SJCRH30 (cell line): ENCODE measurements around the gene CNN3. TPM values are rescaled to one million over a fixed set of nuclear protein-coding genes. Genes with fewer than 3 reads are reported as not detected.
"Not testable (repeated sequence)": the region's sequence is repeated elsewhere in the genome, so short reads cannot be mapped to it uniquely, and the experiment has no call there.

ENCODE experiments used
- DNase-seq, 2 experiments: peaks; one replicate each; pipeline ENCODE4 v3.0.0-alpha.2; 2015 to 2020
- H3K27ac ChIP-seq: fragments of 250-450 bp; sonication (Bioruptor Pico); 2 replicates; pipeline ENCODE4 v1.5.1; 2020; ENCODE audit warnings: mild to moderate bottlenecking, moderate library complexity
- H3K27me3 ChIP-seq: fragments of 250-450 bp; sonication (Bioruptor Pico); 2 replicates; pipeline ENCODE4 v1.5.1; 2020; ENCODE audit warnings: mild to moderate bottlenecking, moderate library complexity
- H3K36me3 ChIP-seq: fragments of 250-450 bp; sonication (Bioruptor Pico); 2 replicates; pipeline ENCODE4 v1.5.1; 2020; ENCODE audit warnings: mild to moderate bottlenecking, moderate library complexity
- H3K4me1 ChIP-seq: fragments of 250-450 bp; sonication (Bioruptor Pico); 2 replicates; pipeline ENCODE4 v1.5.1; 2020; ENCODE audit warnings: mild to moderate bottlenecking, moderate library complexity
- H3K4me3 ChIP-seq: fragments of 250-450 bp; sonication (Bioruptor Pico); 2 replicates; pipeline ENCODE4 v1.5.1; 2020; ENCODE audit warnings: mild to moderate bottlenecking, moderate library complexity
- H3K9me3 ChIP-seq: fragments of 250-450 bp; sonication (Bioruptor Pico); replicated peaks from 2 replicates; pipeline ENCODE4 v1.5.1; 2020; ENCODE audit warnings: mild to moderate bottlenecking, moderate library complexity
- total RNA-seq: library from RNA; depleted of rRNA; stranded (reverse); fragments of >200 nt; shearing (Covaris generic); gene quantifications from 2 replicates; pipeline ENCODE4 v1.2.3, GENCODE V29; 2014

CNN3 gene
- total RNA-seq, 1 experiment from 2014 or later = 387 TPM

DNA sequence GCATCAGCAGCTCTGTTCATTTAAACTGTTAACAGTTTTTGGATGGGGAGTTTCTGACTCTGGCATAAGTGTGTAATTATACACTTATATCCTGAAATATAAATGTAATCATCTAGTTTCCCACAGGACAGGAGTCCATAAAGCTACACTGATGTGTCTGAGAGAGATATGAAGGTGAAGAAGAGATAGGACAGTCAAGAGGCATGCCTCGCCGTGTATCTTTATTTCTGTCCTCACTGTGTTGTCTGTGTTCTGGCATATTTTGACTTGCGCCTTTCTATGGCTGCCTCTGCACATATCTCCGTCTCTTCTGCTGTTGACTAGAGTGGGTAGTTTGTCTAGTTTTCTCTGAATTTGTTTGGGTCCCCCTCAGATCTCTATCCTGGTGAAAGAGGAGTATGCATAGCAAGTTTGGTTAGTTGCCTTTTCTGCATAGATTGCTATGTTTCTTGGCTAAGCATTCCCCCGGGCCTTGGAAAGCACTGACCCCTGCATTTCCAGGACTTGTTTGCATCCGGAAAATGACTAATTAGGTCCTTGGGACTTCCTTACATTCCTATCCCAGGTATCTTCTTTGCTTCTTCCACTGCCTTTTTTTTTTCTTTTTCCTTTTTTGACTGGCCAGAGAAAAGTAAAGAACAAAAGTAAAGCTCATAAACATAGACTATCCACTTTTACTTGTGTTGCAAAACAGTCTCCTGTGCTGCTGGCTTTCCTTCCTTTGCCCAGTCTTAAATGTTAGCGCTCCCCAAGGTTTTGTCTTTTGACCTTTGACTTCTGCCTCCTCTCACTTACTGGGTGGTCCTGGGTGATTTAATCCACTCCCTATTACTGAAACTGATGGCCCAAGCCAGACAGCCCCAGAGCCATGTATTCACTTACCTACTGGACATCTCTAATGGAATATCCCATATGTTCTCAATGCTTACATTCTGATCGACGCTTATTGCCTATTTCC is 27.6 kb upstream of the CNN3 start:
- H3K36me3 ChIP-seq = no peaks in the 10 kb centered on the region
- H3K27ac ChIP-seq = no peak overlapping the region
- no peak for DNase-seq
- H3K4me1 ChIP-seq = no peaks in the 10 kb centered on the region; the same call in none of the 2 replicates
- peaks cover 3% of the 10 kb centered on the region; the same call in 1 of the 2 replicates for H3K9me3 ChIP-seq
- no peaks in the 10 kb centered on the region for H3K27me3 ChIP-seq
- H3K4me3 ChIP-seq = no peak overlapping the region

DNA sequence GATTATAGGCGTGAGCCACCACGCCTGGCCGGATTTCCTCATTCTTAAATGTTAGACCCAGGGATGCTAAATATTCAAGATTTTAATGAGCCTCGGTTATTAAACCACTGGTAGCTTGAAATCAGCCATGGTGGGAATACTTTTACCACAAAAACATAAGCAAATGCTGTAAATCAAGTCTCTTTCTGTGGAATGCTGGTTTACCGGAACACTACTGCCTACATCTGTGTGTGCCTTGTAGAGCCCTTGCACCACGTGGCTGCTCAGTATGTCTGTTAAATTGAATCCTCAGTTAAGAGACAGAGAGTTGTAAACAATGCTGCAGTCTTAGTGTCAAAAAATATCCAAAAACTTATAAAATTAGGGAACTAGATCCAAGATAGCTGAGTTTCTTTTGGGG is 26.8 kb upstream of the CNN3 start:
- Histone ChIP-seq H3K27me3 (no peaks in the 10 kb centered on the region), H3K4me1 (no peaks in the 10 kb centered on the region; the same call in none of the 2 replicates), H3K4me3 (no peak overlapping the region), H3K9me3 (peaks cover 3% of the 10 kb centered on the region; the same call in 1 of the 2 replicates), H3K36me3 (no peaks in the 10 kb centered on the region), H3K27ac (no peak overlapping the region)
- DNase-seq = no peak

DNA sequence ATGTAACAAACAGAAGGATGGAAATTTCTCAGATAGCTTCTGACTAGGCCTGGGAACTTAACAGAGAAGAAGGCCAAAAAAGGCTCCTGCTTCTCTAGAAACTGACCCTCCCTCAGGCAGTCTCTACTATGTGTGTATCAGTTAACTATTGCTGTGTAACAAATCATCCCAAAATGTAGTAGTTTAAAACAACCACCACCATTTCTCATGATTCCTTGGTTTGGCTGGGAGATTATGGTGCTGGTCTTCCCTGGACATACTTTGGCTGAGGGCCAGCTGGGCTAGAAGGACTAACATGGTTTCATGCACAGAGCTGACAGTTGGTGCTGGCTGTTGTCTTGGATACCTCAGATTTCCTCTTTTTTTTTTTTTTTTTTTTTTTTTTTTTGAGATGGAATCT is 26.2 kb upstream of the CNN3 start:
- peaks cover 3% of the 10 kb centered on the region; the same call in 1 of the 2 replicates for H3K9me3 ChIP-seq
- H3K27ac ChIP-seq = no peak overlapping the region
- H3K4me3 ChIP-seq = no peak overlapping the region
- no peaks in the 10 kb centered on the region for H3K27me3 ChIP-seq
- H3K4me1 ChIP-seq = no peaks in the 10 kb centered on the region; the same call in none of the 2 replicates
- no peaks in the 10 kb centered on the region for H3K36me3 ChIP-seq
- peak; percentile 24 to 26 for DNase-seq

DNA sequence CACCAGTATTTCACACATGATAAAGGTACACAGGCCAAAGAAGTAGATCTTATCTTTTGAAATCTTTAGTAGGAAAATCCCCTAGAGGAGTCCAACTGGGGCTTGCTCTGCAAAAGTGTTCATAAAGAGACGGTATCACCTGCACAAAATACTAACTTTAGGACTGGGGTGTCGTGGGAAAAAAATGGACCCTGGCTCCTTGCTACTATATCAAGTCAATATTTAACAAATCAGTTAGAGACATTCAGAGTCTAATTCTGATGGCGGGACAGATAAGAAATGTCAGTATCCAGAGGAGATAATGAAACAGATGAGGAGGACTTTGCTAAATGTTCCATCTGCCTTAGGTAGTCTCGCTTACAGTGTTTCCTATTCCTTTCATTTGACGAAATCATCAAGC is 25.6 kb upstream of the CNN3 start:
- Histone ChIP-seq H3K27ac (no peak overlapping the region), H3K4me3 (no peak overlapping the region), H3K9me3 (peaks cover 3% of the 10 kb centered on the region; the same call in 1 of the 2 replicates), H3K4me1 (no peaks in the 10 kb centered on the region; the same call in none of the 2 replicates), H3K27me3 (no peaks in the 10 kb centered on the region), H3K36me3 (no peaks in the 10 kb centered on the region)
- no peak for DNase-seq

DNA sequence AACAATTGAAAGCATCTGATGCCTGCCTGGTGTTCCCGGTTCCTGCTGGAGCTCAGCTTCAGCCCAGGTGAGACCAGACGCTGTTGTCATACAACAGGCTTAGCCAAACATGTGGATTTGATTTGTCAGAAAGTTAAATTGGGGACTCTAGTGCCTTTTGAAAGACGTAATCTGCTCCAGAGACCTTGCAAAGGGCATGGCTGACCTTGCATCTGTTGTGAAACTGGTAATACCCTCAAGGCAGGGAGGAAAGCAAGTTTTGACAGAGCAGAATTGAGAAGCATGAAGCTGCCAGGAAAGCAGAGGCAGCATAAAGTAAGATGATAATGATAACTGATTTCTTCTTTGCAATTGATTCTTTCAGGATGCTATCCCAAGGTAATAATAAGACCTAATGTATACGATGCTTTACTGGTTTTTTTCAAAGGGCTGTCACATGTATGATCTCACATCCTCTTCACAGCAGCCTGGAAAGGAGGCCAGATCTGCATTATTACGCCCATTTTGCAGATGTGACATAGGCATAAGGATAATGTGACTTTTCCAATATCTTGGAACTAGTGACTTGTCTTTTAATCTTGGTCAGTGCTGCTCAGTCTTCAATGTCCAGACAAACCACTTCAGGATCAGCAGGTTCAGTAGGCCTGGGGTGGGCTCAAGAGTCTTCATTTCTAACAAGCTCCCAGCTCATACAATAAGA is 24.7 kb upstream of the CNN3 start:
- no peaks in the 10 kb centered on the region for H3K27me3 ChIP-seq
- no peak overlapping the region for H3K4me3 ChIP-seq
- peaks cover 3% of the 10 kb centered on the region; the same call in 1 of the 2 replicates for H3K9me3 ChIP-seq
- H3K36me3 ChIP-seq = no peaks in the 10 kb centered on the region
- DNase-seq = no peak
- no peaks in the 10 kb centered on the region; the same call in none of the 2 replicates for H3K4me1 ChIP-seq
- H3K27ac ChIP-seq = no peak overlapping the region

DNA sequence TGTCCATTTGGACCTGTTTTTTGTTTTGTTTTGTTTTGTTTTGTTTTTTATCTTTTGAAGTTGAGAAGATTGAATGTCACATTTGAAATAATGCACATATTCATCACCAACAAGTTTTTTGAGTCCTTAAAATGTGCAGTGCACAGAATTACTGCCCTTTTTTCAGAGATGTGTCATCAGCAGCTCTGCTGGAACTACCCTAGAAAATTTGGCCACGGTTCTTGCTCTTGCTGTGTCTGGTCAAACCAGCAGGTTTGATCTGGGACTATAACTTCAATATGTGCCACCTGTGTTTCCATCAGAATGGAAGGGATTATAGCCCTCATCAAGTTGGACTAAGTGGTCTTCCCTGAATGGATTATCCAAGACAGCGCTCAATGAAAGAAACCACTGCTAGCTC is 24.1 kb upstream of the CNN3 start:
- H3K4me1 ChIP-seq = no peaks in the 10 kb centered on the region; the same call in none of the 2 replicates
- no peak overlapping the region for H3K4me3 ChIP-seq
- no peak for DNase-seq
- H3K27me3 ChIP-seq = no peaks in the 10 kb centered on the region
- H3K36me3 ChIP-seq = no peaks in the 10 kb centered on the region
- no peak overlapping the region for H3K27ac ChIP-seq
- H3K9me3 ChIP-seq = peaks cover 3% of the 10 kb centered on the region; the same call in 1 of the 2 replicates

DNA sequence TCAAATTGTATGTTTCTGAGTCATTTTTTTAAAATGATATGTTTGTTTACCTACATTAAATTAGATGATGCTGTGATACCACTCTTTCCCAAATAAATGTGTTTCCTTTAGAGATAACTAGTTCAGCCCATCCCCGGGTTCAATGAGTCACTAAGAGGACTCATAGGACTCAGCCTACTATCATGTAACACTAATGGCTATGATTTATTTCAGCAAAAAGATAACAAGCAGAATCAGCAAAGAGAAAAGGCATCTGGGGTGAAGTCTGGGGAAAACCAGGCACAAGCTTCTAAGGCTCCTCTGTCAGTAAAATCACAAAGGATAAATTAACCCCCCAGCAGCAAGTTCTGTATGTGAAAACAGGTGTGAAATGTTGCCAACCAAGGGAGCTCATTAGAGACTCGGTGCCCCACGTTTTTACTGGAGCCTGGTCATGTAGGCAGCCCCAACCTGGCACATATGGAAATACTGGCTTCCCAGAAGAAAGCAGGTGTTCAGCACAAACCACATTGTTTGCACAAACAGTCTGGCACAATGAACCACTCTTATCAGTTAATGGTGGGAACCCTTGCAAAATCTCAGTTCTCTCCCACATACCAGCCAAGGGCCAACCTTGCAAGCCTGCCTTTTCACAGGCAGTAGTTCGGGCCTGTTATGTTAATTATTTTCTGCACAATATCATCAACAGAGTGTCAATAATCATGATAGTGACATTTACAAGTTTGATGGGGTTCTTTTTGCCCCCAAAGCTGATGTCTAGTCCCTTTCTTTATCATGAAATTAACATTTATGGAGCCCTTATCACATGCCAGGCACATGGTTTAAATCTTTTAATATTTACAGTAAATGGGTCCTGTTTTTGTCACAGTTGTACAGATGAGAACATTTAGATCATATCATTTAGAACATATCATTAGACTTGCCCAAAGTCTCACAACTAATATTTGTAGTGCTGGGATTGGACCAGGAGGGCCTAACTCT is 23.1 kb upstream of the CNN3 start:
- peaks cover 3% of the 10 kb centered on the region; the same call in 1 of the 2 replicates for H3K9me3 ChIP-seq
- no peak overlapping the region for H3K27ac ChIP-seq
- peak; percentile 21 to 54 for DNase-seq

DNA sequence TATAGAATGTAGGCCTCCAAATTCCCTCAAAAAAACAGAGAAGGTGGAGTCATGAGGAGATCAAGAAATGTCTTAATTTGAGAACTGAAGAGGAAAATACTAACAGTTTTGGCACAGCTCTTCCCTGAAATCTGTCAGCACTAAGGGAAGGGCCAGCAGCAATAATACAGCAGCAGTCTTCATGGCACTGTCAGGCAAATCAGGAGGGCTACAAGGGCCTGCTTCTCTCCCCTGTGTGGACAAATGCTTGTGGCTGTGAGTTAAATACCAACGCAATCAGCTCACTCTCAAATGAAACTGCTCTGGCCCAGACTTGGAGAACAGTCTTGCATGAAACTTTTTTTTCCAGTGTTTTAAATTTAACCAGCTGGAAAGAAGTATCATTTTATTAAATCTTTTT is 20.5 kb upstream of the CNN3 start:
- H3K36me3 ChIP-seq = no peaks in the 10 kb centered on the region
- H3K27ac ChIP-seq = no peak overlapping the region
- H3K4me1 ChIP-seq = no peaks in the 10 kb centered on the region; the same call in 1 of the 2 replicates
- DNase-seq = no peak
- no peak overlapping the region for H3K4me3 ChIP-seq
- no peaks in the 10 kb centered on the region for H3K9me3 ChIP-seq
- no peaks in the 10 kb centered on the region for H3K27me3 ChIP-seq

More for the DNA sequence above, 23.1 kb upstream of the CNN3 start:
- Histone ChIP-seq H3K4me3 (no peak overlapping the region), H3K27me3 (no peaks in the 10 kb centered on the region), H3K36me3 (no peaks in the 10 kb centered on the region), H3K4me1 (no peaks in the 10 kb centered on the region; the same call in none of the 2 replicates)

DNA sequence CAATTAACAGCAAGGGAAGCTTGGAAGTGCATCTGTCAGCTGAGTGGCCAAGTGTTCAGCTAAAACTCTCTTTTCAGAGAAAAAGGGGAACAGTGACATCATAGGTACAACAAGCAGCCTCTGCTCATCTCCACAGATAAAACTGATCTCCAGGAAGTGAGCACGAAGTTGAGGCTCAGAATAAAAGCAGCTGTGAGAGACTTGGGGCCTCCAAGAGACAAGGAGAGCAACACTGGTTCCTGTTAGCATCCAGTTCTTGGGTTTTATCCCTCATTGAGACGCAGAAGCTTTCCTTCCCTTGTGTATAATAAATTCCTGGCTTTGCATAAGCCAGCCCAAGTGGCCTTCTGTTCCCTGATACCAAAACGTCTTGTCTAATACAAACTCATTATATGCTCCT is 20.0 kb upstream of the CNN3 start:
- no peak overlapping the region for H3K27ac ChIP-seq
- H3K27me3 ChIP-seq = no peaks in the 10 kb centered on the region
- H3K4me1 ChIP-seq = no peaks in the 10 kb centered on the region; the same call in 1 of the 2 replicates
- no peak overlapping the region for H3K4me3 ChIP-seq
- H3K9me3 ChIP-seq = no peaks in the 10 kb centered on the region
- H3K36me3 ChIP-seq = no peaks in the 10 kb centered on the region
- no peak for DNase-seq

DNA sequence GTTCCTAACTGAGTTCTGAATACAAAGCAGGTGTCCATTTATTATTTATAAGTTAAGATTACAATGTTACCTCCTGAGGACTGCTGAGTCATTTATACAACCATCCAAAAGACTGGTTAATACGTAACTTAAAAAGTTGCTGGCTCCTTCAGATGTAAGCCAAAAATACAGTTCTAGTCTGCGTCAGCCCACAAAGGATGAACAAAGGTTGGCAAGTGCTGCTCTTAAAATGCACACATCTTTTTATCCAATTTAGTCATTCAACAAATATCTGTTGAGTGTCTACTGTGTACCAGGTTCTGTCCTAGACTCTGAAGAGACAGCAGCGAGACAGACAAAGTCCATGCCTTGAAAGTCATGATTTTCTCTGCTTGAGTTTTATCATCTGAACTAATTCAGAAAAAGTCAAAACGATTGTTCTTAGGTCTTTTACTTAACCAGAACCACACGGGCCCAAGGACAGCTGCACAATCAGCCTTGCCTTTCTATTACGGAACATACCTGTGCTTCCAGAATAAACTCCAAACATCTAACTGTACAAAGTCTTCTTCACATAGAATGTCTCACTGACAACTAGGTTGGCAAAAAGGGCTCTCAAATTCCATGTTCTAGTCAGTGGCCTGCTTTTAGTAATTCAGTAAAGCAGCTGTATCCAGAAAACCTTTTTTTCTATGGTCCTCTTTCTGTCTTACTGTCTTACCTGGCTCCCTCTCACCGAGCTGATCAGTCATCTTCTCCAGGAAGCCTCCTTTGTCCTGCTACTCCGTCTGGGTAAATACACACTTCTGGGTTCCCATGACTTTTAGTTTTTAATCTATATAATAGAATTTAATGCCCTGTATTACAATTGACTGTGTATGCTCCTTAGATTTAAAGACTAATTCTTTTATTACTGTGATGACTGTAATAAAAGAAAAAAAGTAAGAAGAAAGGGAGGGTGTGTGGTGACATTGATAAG is 15.5 kb upstream of the CNN3 start:
- H3K36me3 ChIP-seq = no peaks in the 10 kb centered on the region
- H3K4me1 ChIP-seq = no peaks in the 10 kb centered on the region
- no peak overlapping the region for H3K4me3 ChIP-seq
- H3K27me3 ChIP-seq = no peaks in the 10 kb centered on the region
- H3K9me3 ChIP-seq = no peaks in the 10 kb centered on the region
- H3K27ac ChIP-seq = no peak overlapping the region
- no peak for DNase-seq

DNA sequence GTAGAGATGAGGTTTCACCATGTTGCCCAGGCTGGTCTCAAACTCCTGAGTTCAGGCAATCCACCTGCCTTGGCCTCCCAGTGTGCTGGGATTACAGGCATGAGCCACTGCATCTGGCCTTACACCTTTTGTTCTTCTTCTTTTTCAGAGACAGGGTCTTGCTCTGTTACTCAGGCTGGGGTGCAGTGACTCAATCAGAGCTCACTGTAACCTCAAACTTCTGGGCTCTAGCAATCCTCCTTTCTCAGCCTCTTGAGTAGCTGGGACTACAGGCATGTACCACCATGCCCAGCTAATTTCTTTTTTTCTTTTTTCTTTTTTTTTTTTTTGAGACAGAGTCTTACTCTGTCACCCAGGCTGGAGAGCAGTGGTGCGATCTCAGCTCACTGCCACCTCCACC is 14.6 kb upstream of the CNN3 start:
- not testable (repeated sequence) for H3K4me3 ChIP-seq, H3K27ac ChIP-seq

DNA sequence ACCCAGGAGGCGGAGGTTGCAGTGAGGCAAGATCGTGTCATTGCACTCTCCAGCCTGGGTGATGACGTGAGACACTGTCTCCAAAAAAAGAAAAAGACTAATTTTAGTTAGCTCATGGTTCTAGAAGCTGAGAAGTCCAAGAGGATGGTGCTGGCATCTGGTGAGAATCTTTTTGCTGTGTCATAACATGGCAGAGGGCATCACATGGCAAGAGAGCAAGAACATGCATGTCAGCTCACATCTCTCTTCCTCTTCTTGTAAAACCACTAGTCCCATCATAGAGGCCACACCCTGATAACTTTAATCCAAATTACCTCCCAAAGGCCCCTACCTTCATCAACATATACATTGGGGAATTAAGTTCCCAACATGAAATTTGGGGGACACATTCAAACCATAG is 13.8 kb upstream of the CNN3 start:
- Histone ChIP-seq H3K9me3 (no peaks in the 10 kb centered on the region), H3K27me3 (no peaks in the 10 kb centered on the region), H3K4me3 (no peak overlapping the region), H3K36me3 (no peaks in the 10 kb centered on the region), H3K27ac (no peak overlapping the region), H3K4me1 (no peaks in the 10 kb centered on the region)
- DNase-seq = no peak

More for the DNA sequence above, 14.6 kb upstream of the CNN3 start:
- H3K36me3 ChIP-seq, H3K27me3 ChIP-seq, H3K4me1 ChIP-seq, DNase-seq, H3K9me3 ChIP-seq: not testable (repeated sequence)

DNA sequence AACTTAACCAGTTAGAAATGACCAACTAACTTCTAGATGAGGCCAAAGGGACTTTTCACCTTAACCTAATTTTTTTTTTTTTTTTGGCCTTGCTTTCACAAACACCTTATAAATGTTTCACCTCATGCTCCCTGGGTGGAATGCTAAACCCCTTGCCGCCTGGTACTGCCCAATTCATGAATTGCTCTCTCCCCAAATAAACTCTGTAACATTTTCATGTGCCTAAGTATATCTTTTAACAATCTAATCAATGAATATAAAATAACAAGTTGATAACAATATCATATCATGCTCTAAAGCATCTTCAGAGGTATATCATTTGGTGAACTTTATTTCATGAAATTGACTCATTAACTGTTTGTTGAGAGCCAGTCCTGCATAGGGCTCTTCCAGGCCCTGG is 10.9 kb upstream of the CNN3 start:
- Histone ChIP-seq H3K4me3 (no peak overlapping the region), H3K27me3 (no peaks in the 10 kb centered on the region), H3K27ac (no peak overlapping the region), H3K36me3 (no peaks in the 10 kb centered on the region), H3K4me1 (peaks cover 6% of the 10 kb centered on the region; the same call in 1 of the 2 replicates), H3K9me3 (no peaks in the 10 kb centered on the region)
- no peak for DNase-seq
